ENCODE measurements around the gene MRTO4.
"Not testable (repeated sequence)": the region's sequence is repeated elsewhere in the genome, so short reads cannot be mapped to it uniquely, and the experiment has no call there.

- TF ChIP-seq, protein P1, sequence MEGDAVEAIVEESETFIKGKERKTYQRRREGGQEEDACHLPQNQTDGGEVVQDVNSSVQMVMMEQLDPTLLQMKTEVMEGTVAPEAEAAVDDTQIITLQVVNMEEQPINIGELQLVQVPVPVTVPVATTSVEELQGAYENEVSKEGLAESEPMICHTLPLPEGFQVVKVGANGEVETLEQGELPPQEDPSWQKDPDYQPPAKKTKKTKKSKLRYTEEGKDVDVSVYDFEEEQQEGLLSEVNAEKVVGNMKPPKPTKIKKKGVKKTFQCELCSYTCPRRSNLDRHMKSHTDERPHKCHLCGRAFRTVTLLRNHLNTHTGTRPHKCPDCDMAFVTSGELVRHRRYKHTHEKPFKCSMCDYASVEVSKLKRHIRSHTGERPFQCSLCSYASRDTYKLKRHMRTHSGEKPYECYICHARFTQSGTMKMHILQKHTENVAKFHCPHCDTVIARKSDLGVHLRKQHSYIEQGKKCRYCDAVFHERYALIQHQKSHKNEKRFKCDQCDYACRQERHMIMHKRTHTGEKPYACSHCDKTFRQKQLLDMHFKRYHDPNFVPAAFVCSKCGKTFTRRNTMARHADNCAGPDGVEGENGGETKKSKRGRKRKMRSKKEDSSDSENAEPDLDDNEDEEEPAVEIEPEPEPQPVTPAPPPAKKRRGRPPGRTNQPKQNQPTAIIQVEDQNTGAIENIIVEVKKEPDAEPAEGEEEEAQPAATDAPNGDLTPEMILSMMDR (IDR thresholded peaks at IDR 0.05): not testable (repeated sequence)
- not testable (repeated sequence) for TF ChIP-seq POLR2A (IDR thresholded peaks at IDR 0.05)
Measured at GRCh38 chr1:19304081-19304480, 52.5 kb downstream of the MRTO4 start.
